Measurements from ENCODE around the gene TLR4. TPM values are rescaled to one million over a fixed set of nuclear protein-coding genes. Genes with fewer than 3 reads are reported as not detected.

TLR4 gene
- polyA plus RNA-seq, 1 donor = 6.2 TPM

- H3K27ac ChIP-seq (ENCODE audit: low read length) = no peak overlapping the region
- WGBS (ENCODE audit: insufficient coverage, low lambda C conversion rate) = 80% methylated on average over 2 of the region's 10 CpGs
- no peaks in the 10 kb centered on the region for H3K9me3 ChIP-seq (ENCODE audit: control insufficient read depth, low read depth, low read length)
- no peak overlapping the region for H3K4me3 ChIP-seq (ENCODE audit: low read length)
- no peaks in the 10 kb centered on the region for H3K4me1 ChIP-seq (ENCODE audit: control insufficient read depth, insufficient read depth, low read length)
- DNase-seq = no peak
- H3K36me3 ChIP-seq (ENCODE audit: control insufficient read depth, insufficient read depth, low read length) = no peaks in the 10 kb centered on the region
- H3K27me3 ChIP-seq (ENCODE audit: control insufficient read depth, insufficient read depth, low read length) = peaks cover 21% of the 10 kb centered on the region
Observed at GRCh38 chr9:117739206-117739605, 35.0 kb downstream of the TLR4 start.

DNA sequence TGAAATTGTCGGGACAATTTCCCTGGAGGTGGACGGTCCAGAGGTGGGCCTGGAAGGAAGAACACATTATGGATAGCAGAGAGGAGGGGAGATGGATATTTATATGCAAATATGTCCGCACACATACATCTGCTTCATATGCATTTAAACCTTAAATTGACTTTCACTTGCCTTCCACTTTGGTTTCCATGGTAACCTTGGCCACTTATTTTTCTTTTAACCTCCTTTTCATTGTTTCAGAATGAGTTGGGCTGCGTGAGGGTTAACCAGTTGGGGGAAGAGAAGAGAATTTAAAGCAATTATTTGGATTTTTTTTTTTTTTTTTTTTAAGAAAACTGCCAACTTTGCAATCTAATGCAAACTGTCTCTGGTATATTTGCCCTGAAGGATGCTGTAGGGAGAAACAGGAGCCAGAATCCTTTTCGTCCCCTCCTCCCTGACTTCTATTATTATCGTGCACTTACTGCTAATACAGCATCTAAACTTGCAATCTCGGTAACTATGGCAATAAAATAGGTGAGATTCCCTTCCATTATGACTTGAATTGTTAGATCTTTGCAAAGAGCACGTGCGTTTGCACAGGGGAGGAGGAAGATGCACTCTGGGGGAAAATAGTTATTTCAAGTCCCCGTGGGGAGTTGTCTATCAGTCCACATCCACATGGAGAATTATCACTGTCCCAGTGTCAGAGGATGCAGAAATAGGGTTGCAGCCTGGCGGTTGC lies 35.6 kb downstream of the TLR4 start:
- Histone ChIP-seq H3K9me3 (ENCODE audit: control insufficient read depth, low read depth, low read length) (no peaks in the 10 kb centered on the region), H3K27ac (ENCODE audit: low read length) (no peak overlapping the region), H3K4me3 (ENCODE audit: low read length) (no peak overlapping the region), H3K36me3 (ENCODE audit: control insufficient read depth, insufficient read depth, low read length) (no peaks in the 10 kb centered on the region), H3K4me1 (ENCODE audit: control insufficient read depth, insufficient read depth, low read length) (no peaks in the 10 kb centered on the region), H3K27me3 (ENCODE audit: control insufficient read depth, insufficient read depth, low read length) (peaks cover 26% of the 10 kb centered on the region)
- WGBS (ENCODE audit: insufficient coverage, low lambda C conversion rate) = 86% methylated on average over 1 of the region's 11 CpGs
- no peak for DNase-seq

GRCh38 chr9:117742131-117742530 lies 37.9 kb downstream of the TLR4 start:
- Histone ChIP-seq H3K4me3 (ENCODE audit: low read length) (no peak overlapping the region), H3K36me3 (ENCODE audit: control insufficient read depth, insufficient read depth, low read length) (no peaks in the 10 kb centered on the region), H3K9me3 (ENCODE audit: control insufficient read depth, low read depth, low read length) (no peaks in the 10 kb centered on the region), H3K27me3 (ENCODE audit: control insufficient read depth, insufficient read depth, low read length) (peaks cover 44% of the 10 kb centered on the region), H3K27ac (ENCODE audit: low read length) (no peak overlapping the region), H3K4me1 (ENCODE audit: control insufficient read depth, insufficient read depth, low read length) (no peaks in the 10 kb centered on the region)
- DNase-seq = no peak
- 50% methylated on average over 1 of the region's 4 CpGs for WGBS (ENCODE audit: insufficient coverage, low lambda C conversion rate)

- H3K9me3 ChIP-seq (ENCODE audit: control insufficient read depth, low read depth, low read length) = no peaks in the 10 kb centered on the region
- DNase-seq = no peak
- no peaks in the 10 kb centered on the region for H3K4me1 ChIP-seq (ENCODE audit: control insufficient read depth, insufficient read depth, low read length)
- no peak overlapping the region for H3K27ac ChIP-seq (ENCODE audit: low read length)
- H3K27me3 ChIP-seq (ENCODE audit: control insufficient read depth, insufficient read depth, low read length) = peaks cover 45% of the 10 kb centered on the region
- no peak overlapping the region for H3K4me3 ChIP-seq (ENCODE audit: low read length)
- 70% methylated on average over 1 of the region's 3 CpGs for WGBS (ENCODE audit: insufficient coverage, low lambda C conversion rate)
- H3K36me3 ChIP-seq (ENCODE audit: control insufficient read depth, insufficient read depth, low read length) = no peaks in the 10 kb centered on the region
Observed at GRCh38 chr9:117744369-117744768, 40.2 kb downstream of the TLR4 start.

- no CpG with 5 or more reads among the region's 46 CpGs for WGBS (ENCODE audit: insufficient coverage, low lambda C conversion rate)
- Histone ChIP-seq H3K36me3 (ENCODE audit: control insufficient read depth, insufficient read depth, low read length) (no peaks in the 10 kb centered on the region), H3K4me1 (ENCODE audit: control insufficient read depth, insufficient read depth, low read length) (no peaks in the 10 kb centered on the region), H3K27ac (ENCODE audit: low read length) (no peak overlapping the region), H3K27me3 (ENCODE audit: control insufficient read depth, insufficient read depth, low read length) (peaks cover 45% of the 10 kb centered on the region), H3K9me3 (ENCODE audit: control insufficient read depth, low read depth, low read length) (no peaks in the 10 kb centered on the region), H3K4me3 (ENCODE audit: low read length) (no peak overlapping the region)
- DNase-seq = no peak
Observed at GRCh38 chr9:117744856-117745389, 40.7 kb downstream of the TLR4 start.

- WGBS (ENCODE audit: insufficient coverage, low lambda C conversion rate) = 85% methylated on average over 2 of the region's 8 CpGs
- Histone ChIP-seq H3K36me3 (ENCODE audit: control insufficient read depth, insufficient read depth, low read length) (no peaks in the 10 kb centered on the region), H3K4me1 (ENCODE audit: control insufficient read depth, insufficient read depth, low read length) (no peaks in the 10 kb centered on the region), H3K4me3 (ENCODE audit: low read length) (no peak overlapping the region), H3K27me3 (ENCODE audit: control insufficient read depth, insufficient read depth, low read length) (peaks cover 46% of the 10 kb centered on the region), H3K27ac (ENCODE audit: low read length) (no peak overlapping the region), H3K9me3 (ENCODE audit: control insufficient read depth, low read depth, low read length) (no peaks in the 10 kb centered on the region)
- no peak for DNase-seq
Observed at GRCh38 chr9:117745598-117745997, 41.4 kb downstream of the TLR4 start.

DNA sequence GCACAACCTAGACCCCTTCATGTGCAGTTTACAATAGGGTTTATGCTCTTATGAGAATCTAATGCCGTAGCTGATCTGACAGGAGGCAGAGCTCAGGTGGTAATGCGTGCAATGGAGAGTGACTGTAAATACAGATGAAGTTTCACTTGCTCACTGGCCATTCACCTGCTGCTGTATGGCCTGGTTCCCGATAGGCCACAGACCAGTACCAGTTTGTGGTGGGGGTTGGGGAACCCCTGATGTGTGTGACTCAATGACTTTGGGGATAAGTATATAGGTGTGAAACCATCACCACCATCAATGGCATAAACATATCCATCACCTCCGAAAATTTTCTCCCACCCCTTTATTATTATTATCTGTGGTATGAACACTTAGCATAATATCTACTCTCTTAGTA lies 42.1 kb downstream of the TLR4 start:
- Histone ChIP-seq H3K9me3 (ENCODE audit: control insufficient read depth, low read depth, low read length) (no peaks in the 10 kb centered on the region), H3K27me3 (ENCODE audit: control insufficient read depth, insufficient read depth, low read length) (peaks cover 46% of the 10 kb centered on the region), H3K36me3 (ENCODE audit: control insufficient read depth, insufficient read depth, low read length) (no peaks in the 10 kb centered on the region), H3K27ac (ENCODE audit: low read length) (no peak overlapping the region), H3K4me3 (ENCODE audit: low read length) (no peak overlapping the region), H3K4me1 (ENCODE audit: control insufficient read depth, insufficient read depth, low read length) (no peaks in the 10 kb centered on the region)
- WGBS (ENCODE audit: insufficient coverage, low lambda C conversion rate) = no CpG with 5 or more reads among the region's 4 CpGs
- DNase-seq = no peak

DNA sequence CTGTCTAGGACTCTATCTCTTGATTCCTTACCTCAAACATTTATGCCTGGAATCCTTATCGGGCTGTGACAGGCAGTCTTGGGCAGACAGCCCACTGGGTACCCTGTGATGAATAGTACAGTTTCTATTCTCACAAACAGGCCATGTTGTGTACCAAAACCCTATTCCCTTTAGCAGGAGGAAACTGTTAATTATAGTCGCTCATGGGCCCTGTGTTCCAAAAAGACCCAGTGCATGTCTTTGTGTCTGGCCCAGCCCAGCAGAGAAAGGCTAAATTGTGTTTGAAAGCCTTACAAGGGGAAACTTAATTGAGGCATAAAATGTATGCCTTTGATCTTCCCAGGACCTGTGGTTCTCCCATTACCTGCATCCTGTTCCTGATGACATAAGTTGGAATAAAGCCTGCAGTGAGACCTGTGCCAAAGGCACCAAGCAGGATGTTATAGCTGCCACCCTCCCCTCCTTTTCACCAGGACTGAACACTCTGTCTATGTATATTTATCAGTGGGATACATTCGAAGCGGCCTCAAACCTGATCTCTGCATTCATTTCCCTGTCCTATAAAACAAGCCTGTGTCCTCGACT lies 43.3 kb downstream of the TLR4 start:
- Histone ChIP-seq H3K4me3 (ENCODE audit: low read length) (no peak overlapping the region), H3K27me3 (ENCODE audit: control insufficient read depth, insufficient read depth, low read length) (peaks cover 34% of the 10 kb centered on the region), H3K9me3 (ENCODE audit: control insufficient read depth, low read depth, low read length) (no peaks in the 10 kb centered on the region), H3K36me3 (ENCODE audit: control insufficient read depth, insufficient read depth, low read length) (no peaks in the 10 kb centered on the region), H3K4me1 (ENCODE audit: control insufficient read depth, insufficient read depth, low read length) (no peaks in the 10 kb centered on the region), H3K27ac (ENCODE audit: low read length) (no peak overlapping the region)
- no peak for DNase-seq
- WGBS (ENCODE audit: insufficient coverage, low lambda C conversion rate) = no CpG with 5 or more reads among the region's 5 CpGs

- no peak overlapping the region for H3K4me3 ChIP-seq (ENCODE audit: low read length)
- no CpG with 5 or more reads among the region's 2 CpGs for WGBS (ENCODE audit: insufficient coverage, low lambda C conversion rate)
- H3K4me1 ChIP-seq (ENCODE audit: control insufficient read depth, insufficient read depth, low read length) = no peaks in the 10 kb centered on the region
- no peaks in the 10 kb centered on the region for H3K36me3 ChIP-seq (ENCODE audit: control insufficient read depth, insufficient read depth, low read length)
- no peaks in the 10 kb centered on the region for H3K9me3 ChIP-seq (ENCODE audit: control insufficient read depth, low read depth, low read length)
- peaks cover 17% of the 10 kb centered on the region for H3K27me3 ChIP-seq (ENCODE audit: control insufficient read depth, insufficient read depth, low read length)
- DNase-seq = no peak
- no peak overlapping the region for H3K27ac ChIP-seq (ENCODE audit: low read length)
Observed at GRCh38 chr9:117750401-117750800, 46.2 kb downstream of the TLR4 start.

DNA sequence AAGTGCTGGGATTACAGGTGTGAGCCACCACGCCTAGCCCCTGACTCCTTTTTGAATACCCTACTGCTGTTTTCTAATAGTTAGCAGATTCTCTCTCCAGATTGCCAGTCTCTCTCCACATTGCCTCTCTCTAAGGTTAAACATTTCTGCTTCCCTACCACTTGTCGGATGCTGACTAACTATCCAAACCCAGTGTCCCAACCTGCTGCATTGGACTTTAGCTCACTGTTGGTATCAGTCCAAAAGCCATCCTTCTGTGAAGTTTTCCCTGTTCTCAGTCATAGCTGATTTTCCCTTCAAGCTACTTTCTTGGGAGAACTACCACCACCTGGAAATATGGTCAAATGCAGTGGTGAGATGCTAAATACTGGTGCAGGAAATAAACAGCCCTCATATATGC lies 48.7 kb downstream of the TLR4 start:
- peaks cover 4% of the 10 kb centered on the region for H3K27me3 ChIP-seq (ENCODE audit: control insufficient read depth, insufficient read depth, low read length)
- no peak for DNase-seq
- no peaks in the 10 kb centered on the region for H3K36me3 ChIP-seq (ENCODE audit: control insufficient read depth, insufficient read depth, low read length)
- no CpG with 5 or more reads among the region's 2 CpGs for WGBS (ENCODE audit: insufficient coverage, low lambda C conversion rate)
- H3K4me1 ChIP-seq (ENCODE audit: control insufficient read depth, insufficient read depth, low read length) = no peaks in the 10 kb centered on the region
- H3K4me3 ChIP-seq (ENCODE audit: low read length) = no peak overlapping the region
- no peaks in the 10 kb centered on the region for H3K9me3 ChIP-seq (ENCODE audit: control insufficient read depth, low read depth, low read length)
- no peak overlapping the region for H3K27ac ChIP-seq (ENCODE audit: low read length)

Measured in large intestine (tissue), 3 donors.